K562 (cell line): ENCODE results near the gene MYL3. TPM values are rescaled to one million over a fixed set of nuclear protein-coding genes. Genes with fewer than 3 reads are reported as not detected.

Experiments
- ATAC-seq: fragments of 200-7000 bp; cut with Tn5 transposase; 3 replicates; pipeline ENCODE4 v1.9.1; 2020; ENCODE audit warnings: moderate library complexity
- BruUV-seq: library from RNA; stranded (reverse); fragments of 400-500 nt; replicated peaks from 2 replicates; lab custom pipeline; 2021; lab: Mats Ljungman, UMichigan
- CTCF ChIA-PET: fragments of 300-600 bp; formaldehyde crosslinking; extraction: SDS; loops from one replicate; lab custom pipeline; 2021; ENCODE audit warnings: low intra/inter-chr PET ratio; lab: Yijun Ruan, JAX
- POLR2A ChIA-PET: fragments of 300-600, 350-650 bp; sonication (Branson Sonifier 250); formaldehyde crosslinking; extraction: SDS; loops from one replicate; lab custom pipeline; 2021; ENCODE audit warnings: antibody characterized with exemption, inconsistent platforms; lab: Yijun Ruan, JAX
- DNase-seq, 4 experiments: peaks; one replicate each; pipeline versions ENCODE4 v3.0.0 to v3.0.0-alpha.2; 2011 to 2018; ENCODE audit warnings: low spot score in 3 of 4, mixed read lengths in 3 of 4; ENCODE audit errors: extremely low read depth in 1 of 4
- FAIRE-seq: peaks from 2 replicates; lab custom pipeline; 2011; peaks lifted over from hg19 to GRCh38; lab: Jason Lieb, UNC
- H2AFZ ChIP-seq: 2 replicates; pipeline ENCODE4 v1.6.0; 2011; ENCODE audit warnings: low read depth, low read length, control low read depth, inconsistent platforms
- H3K27ac ChIP-seq: fragments of 200-600 bp; 3 replicates; pipeline ENCODE4 v1.8.0; 2011; ENCODE audit warnings: low read depth, mild to moderate bottlenecking, control low read depth, inconsistent platforms, low read length, moderate library complexity, mixed read lengths; ENCODE audit errors: extremely low read depth
- H3K27me3 ChIP-seq, 2 experiments: fragments of 300-600 bp in 1 of 2; 2 replicates in 1 of 2; 3 replicates in 1 of 2; pipeline versions ENCODE4 v1.6.0 to v1.8.0; 2011; ENCODE audit warnings: inconsistent platforms in 2 of 2, low read length in 2 of 2, mild to moderate bottlenecking in 1 of 2, mixed read lengths in 1 of 2, moderate library complexity in 1 of 2; ENCODE audit not compliant: control insufficient read depth in 2 of 2, insufficient read depth in 2 of 2
- H3K36me3 ChIP-seq: fragments of 300-600 bp; 3 replicates; pipeline ENCODE4 v1.8.0; 2011; ENCODE audit warnings: mild to moderate bottlenecking, low read length, inconsistent platforms; ENCODE audit not compliant: control insufficient read depth, insufficient read depth
- H3K4me1 ChIP-seq, 2 experiments: fragments of 200-600 bp in 1 of 2; replicated peaks in 1 of 2; 2 replicates in 1 of 2; 3 replicates in 1 of 2; pipeline versions ENCODE4 v1.5.1 to v1.8.0; 2011; ENCODE audit warnings: inconsistent platforms in 2 of 2, low read length in 2 of 2, mild to moderate bottlenecking in 1 of 2, mixed read lengths in 1 of 2, moderate library complexity in 1 of 2; ENCODE audit not compliant: control insufficient read depth in 2 of 2, insufficient read depth in 2 of 2
- H3K4me2 ChIP-seq: 2 replicates; pipeline ENCODE4 v1.6.1; 2011; ENCODE audit warnings: low read length, control low read depth, inconsistent platforms, mixed read lengths; ENCODE audit not compliant: insufficient read depth
- H3K4me3 ChIP-seq: fragments of 200-600 bp; sonication (generic), shearing (Covaris generic); 2 replicates; pipeline ENCODE4 v1.5.1; 2016; ENCODE audit warnings: control low read depth, inconsistent platforms
- H3K79me2 ChIP-seq: fragments of 200-600 bp; 3 replicates; pipeline ENCODE4 v1.8.0; 2011; ENCODE audit warnings: low read length, inconsistent platforms; ENCODE audit not compliant: control insufficient read depth, insufficient read depth
- H3K9ac ChIP-seq, 2 experiments: 2 replicates each; pipeline versions ENCODE4 v1.6.0 to v1.6.1; 2011; ENCODE audit warnings: low read depth in 2 of 2, low read length in 2 of 2, control low read depth in 1 of 2, inconsistent platforms in 1 of 2, mild to moderate bottlenecking in 1 of 2, mixed read lengths in 1 of 2; ENCODE audit not compliant: insufficient read depth in 1 of 2
- H3K9me1 ChIP-seq: one replicate; pipeline ENCODE4 v1.6.0; 2011; ENCODE audit warnings: inconsistent platforms, mild to moderate bottlenecking, low read length, moderate library complexity; ENCODE audit not compliant: control insufficient read depth, insufficient read depth
- H3K9me3 ChIP-seq: replicated peaks from 2 replicates; pipeline ENCODE4 v1.5.1; 2011; ENCODE audit warnings: low read depth, low read length, inconsistent platforms; ENCODE audit not compliant: control insufficient read depth, insufficient read depth
- H4K20me1 ChIP-seq: replicated peaks from 2 replicates; pipeline ENCODE4 v1.6.1; 2011; ENCODE audit warnings: low read length, inconsistent platforms, mixed read lengths; ENCODE audit not compliant: control insufficient read depth, insufficient read depth
- BHLHE40 ChIP-seq: IDR thresholded peaks from 2 replicates; pipeline ENCODE4 v1.6.1; 2011; ENCODE audit warnings: low read length, improper control_type of control experiment
- E2F6 ChIP-seq, 2 experiments: IDR thresholded peaks; 2 replicates each; pipeline ENCODE4 v1.6.1; 2011; ENCODE audit warnings: borderline replicate concordance in 1 of 2, control low read depth in 1 of 2, low read depth in 1 of 2, low read length in 1 of 2, mild to moderate bottlenecking in 1 of 2, mixed read lengths in 1 of 2, moderate library complexity in 1 of 2; ENCODE audit not compliant: insufficient read depth in 1 of 2, insufficient read length in 1 of 2, poor library complexity in 1 of 2, severe bottlenecking in 1 of 2; ENCODE audit errors: extremely low read depth in 1 of 2
- EGR1 ChIP-seq: fragments of 450-650 bp; conservative IDR thresholded peaks from 2 replicates; pipeline ENCODE4 v1.6.1; 2017; ENCODE audit warnings: mild to moderate bottlenecking
- FOXK1 ChIP-seq: sonication (generic); formaldehyde crosslinking; IDR thresholded peaks from 2 replicates; pipeline ENCODE4 v1.8.0; 2022; ENCODE audit warnings: missing genetic modification reagents, mild to moderate bottlenecking, borderline replicate concordance
- GTF2B ChIP-seq: IDR thresholded peaks from 2 replicates; pipeline ENCODE4 v1.6.1; 2011; ENCODE audit not compliant: insufficient read length; ENCODE audit errors: extremely low read depth
- L3MBTL2 ChIP-seq: fragments of 450-650 bp; IDR thresholded peaks from 2 replicates; pipeline ENCODE4 v1.6.1; 2016; ENCODE audit warnings: mild to moderate bottlenecking, moderate library complexity
- MAX ChIP-seq: sonication (generic); formaldehyde crosslinking; IDR thresholded peaks from 2 replicates; pipeline ENCODE4 v1.9.0; 2022; ENCODE audit warnings: mild to moderate bottlenecking, missing genetic modification reagents
- MEF2D ChIP-seq: conservative IDR thresholded peaks from 2 replicates; pipeline ENCODE4 v1.6.1; 2016; ENCODE audit warnings: low read depth, missing genetic modification characterization, missing compliant biosample characterization
- ZNF592 ChIP-seq: fragments of 450-650 bp; IDR thresholded peaks from 2 replicates; pipeline ENCODE4 v1.6.1; 2017; ENCODE audit warnings: antibody characterized with exemption, mild to moderate bottlenecking
- WGBS: fragments of 100-300 bp; shearing (Covaris generic); methylation state at CpG from one replicate; pipeline ENCODE4 v1.1.6; 2016; ENCODE audit warnings: low coverage, mixed read lengths; ENCODE audit not compliant: insufficient coverage; ENCODE audit errors: missing lambda C conversion rate; 5-methylcytosine and 5-hydroxymethylcytosine counted together
- in situ Hi-C: fragments of 300-500 bp; cut with MboI; formaldehyde crosslinking; loops from 4 replicates; pipeline ENCODE4 v1.15.0; 2018; ENCODE audit warnings: inconsistent platforms, mixed read lengths
- intact Hi-C: fragments of 100-400 bp; cut with micrococcal nuclease; formaldehyde crosslinking; loops from 2 replicates; pipeline ENCODE4 v1.14.2; 2022
- polyA plus RNA-seq, 8 experiments: library from polyadenylated mRNA; depleted of rRNA in 4 of 8; stranded (reverse) in 5 of 8; unstranded in 3 of 8; fragments of >200 nt; fragmentation: Nextera tagmentation in 2 of 8; fragmentation: Illumina TruSeq in 1 of 8; extraction: Ambion mirVana in 2 of 8; extraction: Trizol in 1 of 8; gene quantifications; 2 replicates each; pipeline versions ENCODE4 v1.2.1 to v1.2.3, GENCODE V29; 2011 to 2014; ENCODE audit warnings: inconsistent platforms in 1 of 8, missing spikeins in 1 of 8
- total RNA-seq, 7 experiments: library from RNA; depleted of rRNA in 6 of 7; stranded (reverse); fragments of >200 nt in 6 of 7; fragmentation: Illumina TruSeq in 2 of 7; extraction: Trizol in 2 of 7; gene quantifications; 2 replicates each; pipeline versions ENCODE4 v1.2.1 to v1.2.3, GENCODE V29; 2011 to 2021; ENCODE audit warnings: low replicate concordance in 1 of 7

The MYL3 gene
- total and polyA plus RNA-seq, 9 of the 15 experiments (the other 6 are each of a cell fraction or from before 2014, with no cell fraction given), result 0.14 to 0.45 TPM; not detected in 7

GRCh38 chr3:46869440-46869839 is 6.2 kb upstream of the MYL3 start:
- Histone ChIP-seq H3K27ac (no peak overlapping the region), H3K4me1 (peaks cover 0 to 15% of the 10 kb centered on the region in 2 experiments; a peak in 1 of 5 replicates), H3K36me3 (no peaks in the 10 kb centered on the region), H3K9me1 (no peaks in the 10 kb centered on the region), H2AFZ (no peak overlapping the region), H4K20me1 (peaks cover 26% of the 10 kb centered on the region), H3K9ac (peak overlapping the region in 1 of 2 experiments; percentile 76; a peak in 2 of 4 replicates), H3K4me2 (no peak overlapping the region), H3K4me3 (no peak overlapping the region), H3K9me3 (no peaks in the 10 kb centered on the region), H3K79me2 (no peaks in the 10 kb centered on the region), H3K27me3 (peaks cover 19 to 65% of the 10 kb centered on the region in 2 experiments)
- under 1% methylated on average over 10 of the region's 10 CpGs for WGBS
- no peak for DNase-seq
- in situ Hi-C loops (no loop called here), intact Hi-C loops (loop anchor here (10.0 kb wide), 1 partner anchor 505 kb away; no protein-coding TSS in a partner anchor)
- no peak for ATAC-seq
- TF ChIP-seq MEF2D (tag), result no peak
- TF ChIP-seq BHLHE40, result peak; percentile 49; the same call in 1 of the 2 replicates
- peak; percentile 58 to 66 for TF ChIP-seq E2F6 (IDR thresholded peaks at IDR 0.05; ENCODE audit: borderline replicate concordance in 1 of 2, extremely low read depth in 1 of 2, insufficient read depth in 1 of 2, insufficient read length in 1 of 2, low read depth in 1 of 2, low read length in 1 of 2, poor library complexity in 1 of 2, severe bottlenecking in 1 of 2)
- TF ChIP-seq GTF2B, result no peak
- peak; percentile 69 for TF ChIP-seq L3MBTL2
- TF ChIP-seq ZNF592, result no peak
- TF ChIP-seq FOXK1 (CRISPR knock-in tag), result no peak
- peak; percentile 88 for TF ChIP-seq EGR1
- TF ChIP-seq MAX (CRISPR knock-in tag), result peak; percentile 55; the same call in 1 of the 2 replicates
- FAIRE-seq, result no peak
- ChIA-PET POLR2A (interaction anchor here (0.7 kb wide), 1 partner anchor 12 kb away, joined by 3 read pairs; no protein-coding TSS in a partner anchor), CTCF (interaction anchor here (0.8 kb wide), 1 partner anchor 39 kb away, joined by 3 read pairs; no protein-coding TSS in a partner anchor)
- no TSS peak for BruUV-seq
